Keratinocyte (primary cell): Measurements from ENCODE around the gene CA14. TPM values are rescaled to one million over a fixed set of nuclear protein-coding genes. Genes with fewer than 3 reads are reported as not detected.

Experiments used
- DNase-seq: peaks from one replicate; pipeline ENCODE4 v3.0.0-alpha.2; 2011; ENCODE audit warnings: low read depth, missing footprints, low spot score
- FAIRE-seq: peaks from 2 replicates; lab custom pipeline; 2011; peaks lifted over from hg19 to GRCh38; lab: Jason Lieb, UNC
- H2AFZ ChIP-seq: 2 replicates; pipeline ENCODE4 v1.6.0; 2012; ENCODE audit warnings: low read length, control low read depth, inconsistent platforms; ENCODE audit not compliant: control insufficient read depth
- H3K27ac ChIP-seq: 2 replicates; pipeline ENCODE4 v1.5.1; 2011; ENCODE audit warnings: low read length; ENCODE audit not compliant: control insufficient read depth, insufficient read depth
- H3K27me3 ChIP-seq: 3 replicates; pipeline ENCODE4 v1.6.0; 2011; ENCODE audit warnings: low read length; ENCODE audit not compliant: control insufficient read depth, insufficient read depth; ENCODE audit errors: extremely low read depth
- H3K36me3 ChIP-seq, 2 experiments: 2 replicates in 1 of 2; 3 replicates in 1 of 2; pipeline ENCODE4 v1.5.1; 2011; ENCODE audit warnings: low read length in 2 of 2, mild to moderate bottlenecking in 1 of 2; ENCODE audit not compliant: control insufficient read depth in 2 of 2, insufficient read depth in 2 of 2; ENCODE audit errors: extremely low read depth in 1 of 2
- H3K4me1 ChIP-seq: 3 replicates; pipeline ENCODE4 v1.5.1; 2011; ENCODE audit warnings: low read length; ENCODE audit not compliant: control insufficient read depth, insufficient read depth; ENCODE audit errors: extremely low read depth
- H3K4me2 ChIP-seq: 3 replicates; pipeline ENCODE4 v1.6.0; 2011; ENCODE audit warnings: low read depth, low read length; ENCODE audit not compliant: control insufficient read depth, insufficient read depth; ENCODE audit errors: extremely low read depth
- H3K4me3 ChIP-seq, 3 experiments: fragments of 200-600 bp in 1 of 3; sonication (generic) in 1 of 3; 2 replicates in 2 of 3; 3 replicates in 1 of 3; pipeline ENCODE4 v1.5.1; 2011 to 2016; ENCODE audit warnings: low read length in 3 of 3, mild to moderate bottlenecking in 3 of 3, control low read depth in 2 of 3, inconsistent platforms in 1 of 3, low read depth in 1 of 3, mixed read lengths in 1 of 3, mixed run types in 1 of 3, moderate library complexity in 1 of 3; ENCODE audit not compliant: control insufficient read depth in 2 of 3, insufficient read depth in 2 of 3; ENCODE audit errors: extremely low read depth in 1 of 3
- H3K79me2 ChIP-seq: 2 replicates; pipeline ENCODE4 v1.6.0; 2012; ENCODE audit warnings: low read length; ENCODE audit not compliant: control insufficient read depth, insufficient read depth
- H3K9ac ChIP-seq: 3 replicates; pipeline ENCODE4 v1.6.0; 2011; ENCODE audit warnings: low read length; ENCODE audit not compliant: control insufficient read depth, insufficient read depth; ENCODE audit errors: extremely low read depth
- H3K9me1 ChIP-seq: 3 replicates; pipeline ENCODE4 v1.6.0; 2011; ENCODE audit warnings: low read length; ENCODE audit not compliant: control insufficient read depth, insufficient read depth; ENCODE audit errors: extremely low read depth
- H3K9me3 ChIP-seq: 2 replicates; pipeline ENCODE4 v1.5.1; 2012; ENCODE audit warnings: low read depth, low read length; ENCODE audit not compliant: control insufficient read depth
- H4K20me1 ChIP-seq: 3 replicates; pipeline ENCODE4 v1.6.0; 2011; ENCODE audit warnings: low read length; ENCODE audit not compliant: control insufficient read depth, insufficient read depth; ENCODE audit errors: extremely low read depth
- CTCF ChIP-seq, 3 experiments: IDR thresholded peaks in 1 of 3; conservative IDR thresholded peaks in 1 of 3; optimal IDR thresholded peaks in 1 of 3; 2 replicates in 2 of 3; 3 replicates in 1 of 3; pipeline versions ENCODE3 to v1.5.1; 2011; ENCODE audit warnings: low read length in 3 of 3, mild to moderate bottlenecking in 3 of 3, moderate library complexity in 2 of 3, control low read depth in 1 of 3, inconsistent platforms in 1 of 3; ENCODE audit not compliant: insufficient read depth in 2 of 3; ENCODE audit errors: extremely low read depth in 1 of 3
- EZH2 ChIP-seq: IDR thresholded peaks from one replicate; pipeline ENCODE4 v1.6.1; 2012; ENCODE audit warnings: inconsistent platforms, mild to moderate bottlenecking, low read length, moderate library complexity
- dilution Hi-C: fragments of 300-500 bp; cut with MboI; formaldehyde crosslinking; loops from one replicate; pipeline ENCODE4 v1.7.0; 2020; ENCODE audit warnings: low sequenced_read_pairs; ENCODE audit not compliant: extremely low pct_ligation_motif_present
- polyA plus RNA-seq, 5 experiments: library from polyadenylated mRNA; depleted of rRNA in 3 of 5; stranded (reverse) in 3 of 5; stranded (forward) in 1 of 5; unstranded in 1 of 5; fragments of >200 nt; gene quantifications; 1 replicate in 1 of 5; 2 replicates in 3 of 5; 3 replicates in 1 of 5; pipeline versions ENCODE4 v1.2.1 to v1.2.3, GENCODE V29; 2011 to 2012; ENCODE audit warnings: missing spikeins in 2 of 5, low read depth in 1 of 5, low replicate concordance in 1 of 5

Gene CA14
- polyA plus RNA-seq, 1 donor (not counting 4 experiments of a cell fraction or from before 2014, with no cell fraction given): 0.24 TPM

GRCh38 chr1:150210091-150210490, 47.5 kb upstream of the CA14 start:
- no peaks in the 10 kb centered on the region for H3K9me3 ChIP-seq
- H3K27ac ChIP-seq: no peak overlapping the region
- no peak overlapping the region for H2AFZ ChIP-seq
- H3K4me2 ChIP-seq: no peak overlapping the region
- no peak for TF ChIP-seq EZH2
- no peak for TF ChIP-seq CTCF (optimal IDR thresholded peaks at IDR 0.05 in 1 of 3, IDR thresholded peaks at IDR 0.05 in 1 of 3, conservative IDR thresholded peaks at IDR 0.05 in 1 of 3; ENCODE audit: extremely low read depth in 1 of 3, insufficient read depth in 2 of 3, low read length in 3 of 3)
- dilution Hi-C loops: no loop called here
- no peaks in the 10 kb centered on the region for H3K27me3 ChIP-seq
- H3K9ac ChIP-seq: no peak overlapping the region
- no peaks in the 10 kb centered on the region for H3K36me3 ChIP-seq
- H3K4me3 ChIP-seq: no peak overlapping the region
- H3K9me1 ChIP-seq: no peaks in the 10 kb centered on the region
- H3K4me1 ChIP-seq: peaks cover 7% of the 10 kb centered on the region
- H3K79me2 ChIP-seq: no peaks in the 10 kb centered on the region
- DNase-seq (no peak), FAIRE-seq (no peak)
- H4K20me1 ChIP-seq: no peaks in the 10 kb centered on the region

- H3K4me1 ChIP-seq: peaks cover 7% of the 10 kb centered on the region
- no peaks in the 10 kb centered on the region for H3K36me3 ChIP-seq
- DNase-seq (no peak), FAIRE-seq (no peak)
- dilution Hi-C loops: no loop called here
- H3K4me3 ChIP-seq: no peak overlapping the region
- H3K27me3 ChIP-seq: no peaks in the 10 kb centered on the region
- H2AFZ ChIP-seq: no peak overlapping the region
- H3K9me1 ChIP-seq: no peaks in the 10 kb centered on the region
- no peaks in the 10 kb centered on the region for H4K20me1 ChIP-seq
- no peak for TF ChIP-seq CTCF (optimal IDR thresholded peaks at IDR 0.05 in 1 of 3, IDR thresholded peaks at IDR 0.05 in 1 of 3, conservative IDR thresholded peaks at IDR 0.05 in 1 of 3; ENCODE audit: extremely low read depth in 1 of 3, insufficient read depth in 2 of 3, low read length in 3 of 3)
- TF ChIP-seq EZH2: no peak
- no peaks in the 10 kb centered on the region for H3K9me3 ChIP-seq
- no peaks in the 10 kb centered on the region for H3K79me2 ChIP-seq
- no peak overlapping the region for H3K9ac ChIP-seq
- no peak overlapping the region for H3K4me2 ChIP-seq
- H3K27ac ChIP-seq: no peak overlapping the region
Measured at GRCh38 chr1:150210706-150211105, 46.9 kb upstream of the CA14 start.
